Measurements from ENCODE around the gene SYCN.

Gene SYCN

GRCh38 chr19:39193803-39194202 lies 10.3 kb downstream of the SYCN start:
- Histone ChIP-seq H2AK5ac (ENCODE audit: low read length, severe bottlenecking) (no peak overlapping the region), H3K23ac (ENCODE audit: low read length in 2 of 2) (no peak overlapping the region), H3K4me3 (ENCODE audit: insufficient read depth in 1 of 2, low read depth in 1 of 2, low read length in 2 of 2) (no peak overlapping the region), H3K9me3 (ENCODE audit: control insufficient read depth, low read length) (no peaks in the 10 kb centered on the region), H4K91ac (ENCODE audit: low read length) (no peak overlapping the region), H2BK5ac (ENCODE audit: low read depth, low read length, poor library complexity, severe bottlenecking) (no peak overlapping the region), H3K27me3 (ENCODE audit: control insufficient read depth in 1 of 2, insufficient read depth in 1 of 2, low read length in 2 of 2) (peaks cover 44 to 58% of the 10 kb centered on the region in 2 experiments), H3K36me3 (ENCODE audit: control insufficient read depth in 1 of 2, insufficient read depth in 2 of 2, low read depth in 1 of 2, low read length in 2 of 2) (no peaks in the 10 kb centered on the region), H3K4me1 (ENCODE audit: control insufficient read depth, insufficient read depth, low read depth, low read length) (peaks cover 21% of the 10 kb centered on the region), H3K18ac (ENCODE audit: low read depth in 1 of 2, low read length in 2 of 2) (no peak overlapping the region), H2BK15ac (ENCODE audit: low read depth, poor library complexity, severe bottlenecking) (no peak overlapping the region), H3K4ac (ENCODE audit: low read depth in 1 of 2, low read length in 2 of 2) (no peak overlapping the region), H2BK120ac (ENCODE audit: low read depth, low read length) (no peak overlapping the region), H4K8ac (ENCODE audit: low read length) (no peak overlapping the region), H3K4me2 (ENCODE audit: low read length, poor library complexity, severe bottlenecking) (peak overlapping the region; percentile 24), H3K27ac (ENCODE audit: low read length, poor library complexity, severe bottlenecking) (no peak overlapping the region), H2BK12ac (ENCODE audit: low read length in 2 of 2) (no peak overlapping the region), H2AFZ (ENCODE audit: low read depth, low read length) (no peak overlapping the region), H3K9ac (ENCODE audit: low read length) (no peak overlapping the region), H3K79me1 (replicated peaks; ENCODE audit: low read length, poor library complexity, severe bottlenecking) (no peaks in the 10 kb centered on the region), H3K14ac (ENCODE audit: low read length in 2 of 2) (no peak overlapping the region)
- WGBS, result 35% methylated on average over 4 of the region's 8 CpGs
- peak; percentile 7 for DNase-seq

GRCh38 chr19:39192846-39193245 lies 11.2 kb downstream of the SYCN start:
- Histone ChIP-seq H3K4me1 (ENCODE audit: control insufficient read depth, insufficient read depth, low read depth, low read length) (peaks cover 19% of the 10 kb centered on the region), H3K18ac (ENCODE audit: low read depth in 1 of 2, low read length in 2 of 2) (no peak overlapping the region), H2BK15ac (ENCODE audit: low read depth, poor library complexity, severe bottlenecking) (no peak overlapping the region), H3K9me3 (ENCODE audit: control insufficient read depth, low read length) (no peaks in the 10 kb centered on the region), H2AK5ac (ENCODE audit: low read length, severe bottlenecking) (no peak overlapping the region), H4K8ac (ENCODE audit: low read length) (no peak overlapping the region), H3K27me3 (ENCODE audit: control insufficient read depth in 1 of 2, insufficient read depth in 1 of 2, low read length in 2 of 2) (peaks cover 36 to 57% of the 10 kb centered on the region in 2 experiments), H3K27ac (ENCODE audit: low read length, poor library complexity, severe bottlenecking) (no peak overlapping the region), H3K14ac (ENCODE audit: low read length in 2 of 2) (no peak overlapping the region), H3K36me3 (ENCODE audit: control insufficient read depth in 1 of 2, insufficient read depth in 2 of 2, low read depth in 1 of 2, low read length in 2 of 2) (no peaks in the 10 kb centered on the region), H2BK5ac (ENCODE audit: low read depth, low read length, poor library complexity, severe bottlenecking) (no peak overlapping the region), H3K23ac (ENCODE audit: low read length in 2 of 2) (no peak overlapping the region), H3K4ac (ENCODE audit: low read depth in 1 of 2, low read length in 2 of 2) (no peak overlapping the region), H4K91ac (ENCODE audit: low read length) (no peak overlapping the region), H2BK120ac (ENCODE audit: low read depth, low read length) (no peak overlapping the region), H3K9ac (ENCODE audit: low read length) (no peak overlapping the region), H3K4me3 (ENCODE audit: insufficient read depth in 1 of 2, low read depth in 1 of 2, low read length in 2 of 2) (no peak overlapping the region), H3K79me1 (replicated peaks; ENCODE audit: low read length, poor library complexity, severe bottlenecking) (no peaks in the 10 kb centered on the region), H2BK12ac (ENCODE audit: low read length in 2 of 2) (no peak overlapping the region), H3K4me2 (ENCODE audit: low read length, poor library complexity, severe bottlenecking) (no peak overlapping the region), H2AFZ (ENCODE audit: low read depth, low read length) (no peak overlapping the region)
- DNase-seq, result no peak
- WGBS, result 84% methylated on average over 1 of the region's 2 CpGs

GRCh38 chr19:39190768-39191167 lies 13.3 kb downstream of the SYCN start:
- Histone ChIP-seq H2AK5ac (ENCODE audit: low read length, severe bottlenecking) (no peak overlapping the region), H4K91ac (ENCODE audit: low read length) (no peak overlapping the region), H3K14ac (ENCODE audit: low read length in 2 of 2) (no peak overlapping the region), H2AFZ (ENCODE audit: low read depth, low read length) (no peak overlapping the region), H3K27me3 (ENCODE audit: control insufficient read depth in 1 of 2, insufficient read depth in 1 of 2, low read length in 2 of 2) (peaks cover 16 to 36% of the 10 kb centered on the region in 2 experiments), H3K27ac (ENCODE audit: low read length, poor library complexity, severe bottlenecking) (no peak overlapping the region), H3K4me2 (ENCODE audit: low read length, poor library complexity, severe bottlenecking) (no peak overlapping the region), H3K18ac (ENCODE audit: low read depth in 1 of 2, low read length in 2 of 2) (no peak overlapping the region), H3K23ac (ENCODE audit: low read length in 2 of 2) (no peak overlapping the region), H4K8ac (ENCODE audit: low read length) (no peak overlapping the region), H3K4ac (ENCODE audit: low read depth in 1 of 2, low read length in 2 of 2) (no peak overlapping the region), H3K9me3 (ENCODE audit: control insufficient read depth, low read length) (no peaks in the 10 kb centered on the region), H3K4me3 (ENCODE audit: insufficient read depth in 1 of 2, low read depth in 1 of 2, low read length in 2 of 2) (no peak overlapping the region), H2BK5ac (ENCODE audit: low read depth, low read length, poor library complexity, severe bottlenecking) (no peak overlapping the region), H2BK12ac (ENCODE audit: low read length in 2 of 2) (no peak overlapping the region), H2BK120ac (ENCODE audit: low read depth, low read length) (no peak overlapping the region), H3K79me1 (replicated peaks; ENCODE audit: low read length, poor library complexity, severe bottlenecking) (no peaks in the 10 kb centered on the region), H3K9ac (ENCODE audit: low read length) (no peak overlapping the region), H3K36me3 (ENCODE audit: control insufficient read depth in 1 of 2, insufficient read depth in 2 of 2, low read depth in 1 of 2, low read length in 2 of 2) (no peaks in the 10 kb centered on the region), H2BK15ac (ENCODE audit: low read depth, poor library complexity, severe bottlenecking) (no peak overlapping the region), H3K4me1 (ENCODE audit: control insufficient read depth, insufficient read depth, low read depth, low read length) (peaks cover 12% of the 10 kb centered on the region)
- peak; percentile 9 for DNase-seq
- WGBS, result 60% methylated on average over 9 of the region's 11 CpGs

GRCh38 chr19:39188960-39189359 lies 15.1 kb downstream of the SYCN start:
- Histone ChIP-seq H2AK5ac (ENCODE audit: low read length, severe bottlenecking) (no peak overlapping the region), H3K4me1 (ENCODE audit: control insufficient read depth, insufficient read depth, low read depth, low read length) (peaks cover 9% of the 10 kb centered on the region), H3K14ac (ENCODE audit: low read length in 2 of 2) (no peak overlapping the region), H2BK120ac (ENCODE audit: low read depth, low read length) (no peak overlapping the region), H3K4ac (ENCODE audit: low read depth in 1 of 2, low read length in 2 of 2) (no peak overlapping the region), H2AFZ (ENCODE audit: low read depth, low read length) (no peak overlapping the region), H2BK5ac (ENCODE audit: low read depth, low read length, poor library complexity, severe bottlenecking) (no peak overlapping the region), H3K9ac (ENCODE audit: low read length) (no peak overlapping the region), H3K4me2 (ENCODE audit: low read length, poor library complexity, severe bottlenecking) (no peak overlapping the region), H3K36me3 (ENCODE audit: control insufficient read depth in 1 of 2, insufficient read depth in 2 of 2, low read depth in 1 of 2, low read length in 2 of 2) (no peaks in the 10 kb centered on the region), H3K27me3 (ENCODE audit: control insufficient read depth in 1 of 2, insufficient read depth in 1 of 2, low read length in 2 of 2) (peaks cover 4 to 20% of the 10 kb centered on the region in 2 experiments), H3K9me3 (ENCODE audit: control insufficient read depth, low read length) (no peaks in the 10 kb centered on the region), H3K18ac (ENCODE audit: low read depth in 1 of 2, low read length in 2 of 2) (no peak overlapping the region), H2BK12ac (ENCODE audit: low read length in 2 of 2) (no peak overlapping the region), H4K8ac (ENCODE audit: low read length) (no peak overlapping the region), H3K27ac (ENCODE audit: low read length, poor library complexity, severe bottlenecking) (no peak overlapping the region), H2BK15ac (ENCODE audit: low read depth, poor library complexity, severe bottlenecking) (no peak overlapping the region), H4K91ac (ENCODE audit: low read length) (no peak overlapping the region), H3K4me3 (ENCODE audit: insufficient read depth in 1 of 2, low read depth in 1 of 2, low read length in 2 of 2) (no peak overlapping the region), H3K79me1 (replicated peaks; ENCODE audit: low read length, poor library complexity, severe bottlenecking) (no peaks in the 10 kb centered on the region), H3K23ac (ENCODE audit: low read length in 2 of 2) (no peak overlapping the region)
- DNase-seq, result no peak
- 95% methylated on average over 4 of the region's 6 CpGs for WGBS
